ENCODE data around the gene TAOK1.

The TAOK1 gene

DNA sequence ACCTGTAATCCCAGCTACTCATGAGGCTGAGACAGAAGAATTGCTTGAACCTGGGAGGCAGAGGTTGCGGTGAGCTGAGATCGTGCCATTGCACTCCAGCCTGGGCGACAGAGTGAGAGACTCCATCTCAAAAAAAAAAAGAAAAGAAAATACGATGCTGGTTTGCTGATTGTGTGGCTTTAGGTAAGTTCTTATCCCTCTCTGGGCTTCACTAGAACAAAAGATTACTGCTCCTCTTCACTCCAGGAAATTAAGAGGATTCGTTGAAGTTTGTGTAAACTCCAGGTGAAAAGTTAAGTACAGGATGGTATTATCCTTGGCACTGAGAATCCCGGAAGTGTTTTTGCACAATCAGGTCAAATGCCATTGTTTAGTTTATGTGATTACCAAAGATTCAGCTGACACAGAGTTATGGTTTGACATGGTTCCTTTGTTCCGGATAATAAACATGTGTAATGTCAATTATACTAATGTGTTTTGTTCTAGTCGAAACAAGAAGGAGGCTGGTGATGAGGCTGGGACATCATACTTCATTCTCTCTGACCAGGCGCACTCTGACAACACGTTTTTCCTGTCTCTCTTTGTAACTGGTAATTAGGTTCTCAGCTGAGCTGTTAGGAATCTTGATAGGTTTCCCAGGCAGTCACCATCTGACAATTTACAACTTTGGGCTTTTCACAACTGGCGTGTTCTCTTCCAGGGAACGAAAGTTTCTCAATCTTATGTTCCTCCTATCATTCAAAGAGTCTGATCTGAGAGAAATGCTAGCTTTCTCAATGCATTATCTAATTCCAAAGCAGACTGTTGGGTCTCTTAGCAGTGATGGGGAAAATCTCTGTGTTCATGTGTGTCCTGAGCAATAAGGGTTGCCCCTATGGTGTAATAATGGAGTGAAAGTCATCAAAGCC lies 10.8 kb upstream of the TAOK1 start:
- DNase-seq = no peak

DNA sequence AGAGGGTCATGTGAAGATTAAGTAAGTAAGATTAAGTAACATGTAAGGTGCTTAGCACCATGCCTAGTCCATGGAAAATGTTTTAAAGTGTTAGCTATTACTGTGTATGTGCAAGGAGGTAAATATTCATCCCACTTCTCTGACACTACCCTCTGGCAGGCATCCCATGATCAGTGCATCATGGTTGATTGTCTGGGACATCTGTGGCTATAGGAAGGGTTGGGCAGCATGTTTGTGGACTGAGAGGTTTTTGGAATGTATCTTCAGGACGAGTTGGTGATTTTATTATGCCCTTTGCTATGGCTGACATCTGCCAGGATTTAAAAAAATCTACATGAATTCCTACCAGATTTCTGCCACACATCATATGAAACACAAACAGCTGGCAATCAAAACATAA lies 6.5 kb upstream of the TAOK1 start:
- DNase-seq = no peak

DNA sequence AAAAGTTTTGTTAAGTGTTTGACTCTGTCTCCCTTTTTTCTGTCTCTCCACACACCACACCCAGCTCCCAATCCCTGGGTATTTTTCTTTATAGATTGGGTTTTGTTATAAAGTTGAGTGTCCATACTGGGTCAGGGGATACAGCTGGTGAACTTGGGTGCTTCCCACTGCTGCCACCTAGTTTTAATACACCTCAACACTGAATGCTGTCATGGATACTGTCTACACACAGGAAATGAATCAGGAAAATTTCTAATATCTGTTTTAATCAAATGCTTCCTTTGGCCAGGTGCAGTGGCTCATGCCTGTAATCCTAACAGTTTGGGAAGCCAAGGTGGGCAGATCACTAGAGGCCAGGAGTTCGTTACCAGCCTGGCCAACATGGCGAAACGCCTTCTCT lies 5.3 kb upstream of the TAOK1 start:
- no peak for DNase-seq

DNA sequence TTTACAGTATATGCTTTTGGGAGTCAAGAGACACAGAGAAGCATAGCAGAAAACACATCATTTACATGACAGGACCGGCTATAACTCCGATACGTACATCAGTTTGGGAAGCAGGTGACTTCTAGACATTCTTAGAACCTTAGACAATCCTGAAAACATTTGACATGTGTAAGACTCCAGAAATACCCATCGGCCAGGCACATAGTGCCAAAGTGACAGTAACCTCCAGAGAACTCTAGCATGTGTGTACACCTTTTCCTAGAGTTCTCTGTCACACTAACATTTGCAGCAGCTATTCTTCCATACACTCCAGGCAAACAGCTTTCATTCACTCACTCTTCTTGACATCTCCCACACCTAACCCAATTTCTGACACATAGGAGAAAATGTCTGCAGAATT lies 3.4 kb upstream of the TAOK1 start:
- DNase-seq = no peak

DNA sequence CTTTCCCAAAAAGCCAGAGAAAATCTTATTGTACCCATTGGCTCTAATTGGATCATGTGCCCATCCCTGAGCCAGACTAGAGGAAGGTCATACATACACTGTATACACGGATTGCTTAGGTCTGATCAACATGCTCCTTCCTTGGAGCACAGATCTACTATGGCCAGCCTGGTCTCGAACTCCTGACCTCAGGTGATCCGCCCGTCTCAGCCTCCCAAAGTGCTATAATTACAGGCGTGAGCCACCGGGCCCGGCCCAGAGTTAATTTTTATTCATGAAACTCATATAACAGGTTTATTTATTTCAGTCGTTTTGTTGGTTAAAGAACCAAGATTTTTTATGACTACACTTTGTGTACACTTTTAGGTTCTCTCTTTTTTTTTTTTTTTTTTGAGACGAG lies 1.2 kb upstream of the TAOK1 start:
- DNase-seq = no peak

DNA sequence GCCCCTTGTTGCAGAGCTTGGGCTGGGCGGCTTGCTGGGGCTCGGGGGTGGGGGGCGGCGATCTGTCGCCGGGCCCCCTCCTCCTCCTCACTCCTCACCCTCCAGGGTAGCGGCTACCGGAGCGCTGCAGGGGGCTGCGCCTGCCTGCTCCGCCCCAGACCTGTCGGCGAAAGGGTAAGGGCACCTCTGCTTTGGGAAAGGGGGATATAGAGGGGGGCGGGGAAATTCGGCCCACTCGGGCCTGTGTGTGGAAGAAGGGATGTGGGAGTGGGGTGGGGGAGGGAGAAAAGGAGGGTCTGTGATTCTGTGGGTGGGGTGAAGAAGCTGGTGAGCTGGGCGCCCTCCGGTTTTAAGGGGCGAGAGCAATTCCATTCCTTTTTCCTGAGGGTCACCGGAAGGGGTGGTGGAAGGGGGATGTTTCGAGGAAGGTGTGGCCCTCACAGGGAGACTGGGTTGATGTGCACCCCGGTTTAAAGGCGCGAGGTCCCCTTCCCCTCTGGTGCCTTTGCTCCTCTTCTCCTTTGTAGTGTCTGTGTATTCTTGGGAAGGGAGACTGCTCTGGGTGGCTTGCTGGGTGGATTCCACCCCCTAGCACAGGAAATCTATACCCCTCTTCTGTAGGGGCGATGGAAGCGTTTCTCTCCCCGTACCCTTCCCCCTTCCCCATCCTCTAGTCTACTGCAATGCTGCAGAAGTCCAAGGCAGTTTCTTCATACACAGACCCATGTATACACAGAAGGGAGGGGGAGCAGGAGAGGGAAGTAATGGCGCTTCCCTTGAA lies 878 bp downstream of the TAOK1 start:
- DNase-seq = no peak

DNA sequence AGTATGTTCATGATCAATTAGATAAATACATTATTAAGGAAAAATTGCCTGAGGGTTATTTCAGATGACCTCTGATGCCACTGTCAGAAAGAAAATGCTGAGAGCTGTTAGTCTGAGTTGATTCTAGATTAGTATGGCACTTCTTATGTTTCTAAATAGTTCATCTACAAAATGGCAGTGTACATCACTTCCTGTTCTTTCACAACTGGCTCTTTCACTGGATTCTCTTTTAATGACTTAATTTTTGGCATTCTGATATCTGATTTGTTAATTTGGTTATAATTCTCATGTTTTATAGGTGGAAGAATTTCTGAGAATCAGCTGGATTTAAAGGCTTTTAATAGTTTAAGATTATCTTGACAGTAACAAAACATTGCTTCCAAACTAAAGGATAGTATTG lies 3.3 kb downstream of the TAOK1 start:
- DNase-seq = no peak

DNA sequence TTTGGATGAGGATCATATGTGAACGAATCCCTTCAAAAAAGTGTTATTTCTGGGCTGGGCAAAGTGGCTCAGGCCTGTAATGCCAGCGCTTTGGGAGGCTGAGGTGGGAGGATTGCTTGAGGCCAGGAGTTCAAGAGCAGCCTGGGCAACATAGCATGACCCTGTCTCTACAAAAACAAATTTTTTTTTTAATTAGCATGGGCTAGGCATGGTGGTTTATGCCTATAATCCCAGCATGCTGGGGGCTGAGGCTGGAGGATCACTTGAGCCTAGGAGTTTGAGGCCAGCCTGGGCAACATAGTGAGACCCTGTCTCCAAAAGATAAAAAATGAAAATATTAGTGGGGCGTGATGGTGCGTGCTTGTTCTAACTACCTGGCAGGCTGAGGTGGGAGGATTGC lies 4.6 kb downstream of the TAOK1 start:
- DNase-seq = no peak

DNA sequence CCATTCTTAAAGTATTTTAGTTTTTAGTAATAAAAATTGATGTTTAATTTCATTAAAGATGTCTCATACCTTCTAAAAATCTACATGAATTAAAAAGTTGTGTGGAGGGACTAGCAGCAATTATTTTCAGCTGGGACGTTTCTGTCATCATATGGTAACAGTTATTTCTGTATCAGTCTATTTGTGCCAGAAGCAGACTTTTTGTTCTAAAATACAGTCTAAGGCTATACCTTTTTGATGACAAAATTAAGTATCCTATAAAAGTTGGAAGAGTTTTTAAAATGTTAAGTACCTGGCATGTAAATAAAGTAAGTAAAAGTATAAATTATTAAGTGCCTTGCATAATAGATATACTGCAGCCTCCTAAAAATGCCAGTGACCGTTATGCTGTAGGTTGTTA lies 5.9 kb downstream of the TAOK1 start:
- DNase-seq = no peak

DNA sequence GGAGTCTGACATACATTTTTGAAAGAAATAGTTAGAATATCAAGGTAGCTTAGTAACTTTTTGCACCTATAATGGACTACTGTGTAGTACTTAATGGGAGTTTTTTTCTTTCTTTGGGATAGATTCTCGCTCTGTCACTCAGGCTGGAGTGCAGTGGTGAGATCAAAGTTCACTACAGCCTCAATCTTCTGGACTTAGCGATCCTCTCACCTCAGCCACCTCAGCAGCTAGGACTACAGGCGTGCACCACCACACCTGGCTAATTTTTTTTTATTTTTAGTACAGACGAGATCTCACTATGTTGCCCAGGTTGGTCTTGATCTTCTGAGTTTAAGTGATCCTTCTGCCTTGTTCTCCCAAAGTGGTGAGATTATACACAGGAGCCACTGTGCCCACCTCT lies 9.5 kb downstream of the TAOK1 start:
- no peak for DNase-seq

DNA sequence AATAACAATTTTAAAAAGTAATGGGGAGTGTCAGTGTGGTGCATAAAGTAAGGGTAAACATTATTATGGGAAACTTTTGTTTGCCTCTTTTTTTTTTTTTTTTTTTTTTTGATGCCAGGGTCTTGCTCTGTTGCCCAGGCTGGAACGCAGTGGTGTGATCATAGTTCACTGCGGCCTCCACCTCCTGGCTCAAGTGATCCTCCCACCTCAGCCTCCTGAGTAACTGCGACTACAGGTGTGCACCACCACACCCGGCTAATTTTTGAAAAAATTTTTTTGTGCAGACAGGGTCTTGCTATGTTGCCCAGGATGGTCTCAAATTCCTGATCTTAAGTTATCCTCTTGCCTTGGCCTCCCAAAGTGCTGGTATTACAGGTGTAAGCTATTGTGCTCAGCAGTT lies 10.7 kb downstream of the TAOK1 start:
- DNase-seq = no peak

DNA sequence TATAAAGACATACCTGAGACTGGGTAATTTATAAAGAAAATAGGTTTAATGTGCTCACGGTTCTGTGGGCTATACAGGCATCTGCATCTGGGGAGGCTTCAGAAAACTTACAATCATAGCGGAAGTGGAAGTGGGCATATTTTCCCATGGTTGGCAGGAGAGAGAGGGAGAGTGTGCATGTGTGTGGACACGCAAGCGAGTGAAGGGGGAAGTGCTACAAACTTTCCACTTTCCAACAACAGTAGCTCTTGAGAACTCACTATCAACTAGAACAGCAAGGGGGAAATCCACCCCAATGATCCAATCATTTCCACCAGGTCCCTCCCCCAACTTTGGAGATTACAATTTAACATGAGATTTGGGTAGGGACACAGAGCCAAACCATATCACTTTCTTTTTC lies 11.1 kb downstream of the TAOK1 start:
- DNase-seq = no peak

DNA sequence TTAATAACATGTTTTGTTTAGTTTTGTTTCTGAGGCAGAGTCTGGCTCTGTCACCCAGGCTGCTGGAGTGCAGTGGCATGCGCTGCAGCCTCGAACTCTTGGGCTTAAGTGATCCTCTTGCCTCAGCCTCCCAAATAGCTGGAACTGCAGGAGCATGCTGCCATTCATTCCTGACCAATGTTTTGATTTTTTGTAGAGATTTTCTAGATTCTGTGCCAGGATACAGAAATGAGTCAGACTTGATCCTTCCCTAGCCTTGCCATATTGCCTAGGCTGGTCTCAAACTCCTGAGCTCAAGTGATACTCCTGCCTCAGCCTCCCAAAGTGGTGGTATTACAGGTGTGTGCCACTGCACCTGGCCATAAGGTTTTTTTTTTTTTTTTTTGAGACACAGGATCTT lies 17.7 kb downstream of the TAOK1 start:
- DNase-seq = no peak

DNA sequence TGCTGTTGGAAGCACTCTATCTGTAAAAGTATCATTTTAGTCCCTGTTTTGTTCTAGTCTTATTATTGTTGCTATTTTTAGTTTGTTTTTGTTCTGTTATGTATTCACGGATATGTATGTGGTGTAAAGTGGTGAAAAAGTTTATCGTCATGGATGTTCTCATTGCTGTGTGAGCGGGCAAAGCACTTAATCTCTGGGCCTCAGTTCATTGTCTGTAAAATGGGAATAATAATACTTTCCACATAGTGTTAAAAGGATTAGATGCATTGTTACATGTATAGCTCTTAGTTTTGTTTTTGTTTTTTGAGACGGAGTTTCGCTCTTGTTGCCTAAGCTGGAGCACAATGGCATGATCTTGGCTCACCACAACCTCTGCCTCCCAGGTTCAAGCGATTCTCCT lies 19.8 kb downstream of the TAOK1 start:
- DNase-seq = no peak

DNA sequence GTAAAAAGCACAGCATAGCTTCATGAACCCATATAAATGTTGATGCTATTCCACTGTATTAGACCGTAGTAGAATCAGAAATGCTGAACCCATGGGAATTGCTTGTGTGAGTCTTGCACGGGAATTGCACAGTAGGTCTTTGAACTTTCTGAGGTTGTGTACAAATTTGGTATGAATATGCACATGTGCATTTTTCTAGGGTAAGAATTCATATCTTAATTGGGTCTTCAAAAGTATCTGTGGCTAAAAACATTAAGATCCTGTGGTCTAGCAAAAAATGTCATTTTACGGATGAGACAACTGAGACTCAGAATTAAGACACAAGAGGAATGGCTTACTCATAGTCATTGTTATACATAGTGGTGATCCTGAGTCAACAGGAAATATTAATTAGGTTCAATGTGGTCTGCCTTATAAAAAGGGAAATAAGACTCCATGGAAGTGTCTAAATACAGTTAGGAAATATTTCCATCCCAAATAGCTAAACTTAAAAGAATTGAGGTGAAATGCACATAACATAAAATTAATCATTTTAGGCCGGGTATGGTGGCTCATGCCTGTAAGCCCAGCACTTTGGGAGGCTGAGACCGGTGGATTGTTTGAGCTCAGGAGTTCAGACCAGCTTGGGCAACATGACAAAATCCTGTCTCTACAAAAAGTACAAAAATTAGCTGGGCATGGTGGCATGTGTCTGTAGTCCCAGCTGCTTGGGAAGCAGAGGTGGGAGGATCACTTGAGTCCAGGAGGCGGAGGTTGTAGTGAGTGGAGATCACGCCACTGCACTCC lies 22.8 kb downstream of the TAOK1 start:
- DNase-seq = no peak

DNA sequence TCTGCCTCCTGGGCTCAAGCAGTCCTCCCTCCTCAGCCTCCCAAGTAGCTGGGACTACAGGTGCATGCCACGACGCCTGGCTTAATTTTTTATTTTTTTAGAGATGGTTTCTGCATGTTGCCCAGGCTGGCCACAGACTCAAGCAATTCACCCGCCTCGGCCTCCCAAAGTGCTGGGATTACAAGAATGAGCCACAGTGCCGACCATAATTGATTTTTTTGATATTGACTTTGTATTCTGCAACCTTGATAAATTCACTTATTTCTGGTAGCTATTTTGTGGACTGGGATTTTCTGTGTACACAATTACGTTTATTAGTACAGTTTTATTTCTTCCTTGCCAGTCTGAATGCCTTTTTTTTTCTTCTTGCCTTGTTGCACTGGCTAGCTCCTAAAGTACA lies 30.0 kb downstream of the TAOK1 start:
- DNase-seq = no peak

DNA sequence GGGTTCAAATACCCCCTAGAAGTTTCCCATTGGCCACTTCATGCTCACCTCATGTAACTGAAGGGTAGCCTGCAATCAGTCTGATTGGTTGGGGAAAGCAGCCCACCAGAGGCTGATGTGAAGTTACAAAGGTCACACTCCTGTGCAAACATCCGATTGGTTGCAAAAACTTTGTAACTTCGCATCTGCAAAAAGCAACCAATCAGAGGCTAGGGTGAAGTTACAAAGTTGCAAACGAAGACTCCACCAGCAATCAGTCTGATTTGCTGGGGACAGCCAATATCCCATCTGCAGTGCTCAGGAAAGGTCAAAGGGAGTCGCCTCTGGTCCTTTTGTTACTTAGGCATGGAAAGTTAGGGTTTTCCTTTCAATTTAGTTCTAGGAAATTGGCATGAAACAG lies 40.1 kb downstream of the TAOK1 start:
- DNase-seq = no peak

DNA sequence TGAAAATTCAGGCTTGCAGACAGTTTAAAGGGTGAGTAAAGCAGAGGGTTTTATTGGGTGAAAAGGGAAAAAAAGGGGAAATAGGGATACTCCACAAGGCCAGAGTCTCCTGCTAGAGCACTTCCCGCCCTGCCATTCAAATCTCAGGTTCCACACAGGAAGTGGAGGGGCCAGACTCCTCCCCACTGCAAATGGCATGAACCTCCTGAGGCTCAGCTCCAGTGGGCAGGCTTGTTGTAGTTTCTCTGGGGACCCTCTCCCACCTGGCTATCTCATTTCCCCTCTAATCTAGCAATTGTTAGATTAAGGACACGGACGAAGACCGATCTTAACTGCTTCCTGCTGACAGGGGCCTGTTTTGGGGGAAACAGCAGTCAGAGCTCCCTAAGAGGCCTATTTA lies 43.4 kb downstream of the TAOK1 start:
- DNase-seq = no peak

DNA sequence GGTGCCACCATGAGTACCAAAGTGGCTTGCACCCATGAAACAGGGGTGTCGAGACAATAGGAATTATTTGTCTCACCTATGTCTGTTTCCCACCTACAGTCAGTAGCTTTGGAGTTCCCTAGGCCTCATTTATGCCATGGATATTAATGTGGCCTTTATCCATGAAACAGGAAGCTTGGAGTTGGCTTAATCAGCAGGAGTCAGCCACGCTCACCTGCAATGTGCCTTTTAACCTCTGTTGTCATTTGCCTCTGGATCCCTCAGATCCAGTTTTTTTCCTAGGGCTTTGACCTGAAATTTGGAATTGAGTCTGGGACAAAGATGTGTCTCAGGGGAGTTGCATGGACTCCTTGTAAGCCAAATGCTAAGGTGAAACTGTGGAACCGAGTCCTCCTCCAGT lies 44.4 kb downstream of the TAOK1 start:
- DNase-seq = no peak

DNA sequence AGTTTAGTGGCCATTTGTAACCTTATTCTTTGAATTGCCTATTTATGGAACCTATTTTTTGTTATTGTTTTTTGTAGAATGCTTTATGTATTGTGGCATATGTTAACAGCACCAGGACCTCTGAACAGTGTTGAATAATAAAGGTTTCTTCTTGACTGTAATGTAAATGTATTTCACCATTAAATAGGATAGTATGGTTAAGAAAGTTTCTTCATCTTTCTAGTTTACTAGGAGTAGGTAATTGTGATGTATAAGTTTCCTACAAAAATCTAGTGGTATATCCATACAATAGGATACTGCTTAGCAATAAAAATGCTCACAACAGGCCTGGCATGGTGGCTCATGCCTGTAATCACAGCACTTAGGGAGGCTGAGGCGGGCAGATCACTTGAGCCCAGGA lies 52.3 kb downstream of the TAOK1 start:
- DNase-seq = no peak

DNA sequence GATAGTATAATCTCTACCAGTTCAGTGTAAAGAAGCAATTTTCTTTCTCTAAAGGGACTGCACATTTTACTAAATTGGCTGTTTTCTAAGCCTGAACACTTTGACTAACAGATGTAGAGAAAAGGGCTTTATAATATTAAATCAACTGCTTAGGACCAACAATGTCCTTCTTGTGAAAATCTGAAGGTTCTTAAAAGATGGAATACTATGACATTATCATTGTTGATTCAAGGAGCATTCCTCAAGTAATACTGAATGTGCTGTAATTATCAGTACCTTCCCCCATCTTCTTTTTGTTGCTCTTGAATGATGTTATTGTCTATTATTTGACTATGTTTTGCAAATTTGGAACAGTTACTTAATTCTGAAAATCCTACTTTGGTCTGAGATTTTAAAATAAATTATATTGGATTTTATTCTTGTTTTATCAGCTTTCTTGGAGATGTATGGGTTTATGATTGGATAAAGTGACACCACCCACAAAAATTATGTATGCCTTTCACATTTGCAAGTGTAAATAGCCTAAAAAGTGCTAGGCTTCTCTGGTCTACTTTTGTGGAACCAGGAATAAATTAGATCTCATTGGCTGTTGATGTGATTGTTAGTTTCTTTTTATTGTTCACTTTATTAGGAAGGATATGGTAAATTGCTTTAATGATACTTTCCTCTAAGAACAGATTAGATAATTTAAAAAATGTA lies 53.0 kb downstream of the TAOK1 start:
- DNase-seq = no peak

DNA sequence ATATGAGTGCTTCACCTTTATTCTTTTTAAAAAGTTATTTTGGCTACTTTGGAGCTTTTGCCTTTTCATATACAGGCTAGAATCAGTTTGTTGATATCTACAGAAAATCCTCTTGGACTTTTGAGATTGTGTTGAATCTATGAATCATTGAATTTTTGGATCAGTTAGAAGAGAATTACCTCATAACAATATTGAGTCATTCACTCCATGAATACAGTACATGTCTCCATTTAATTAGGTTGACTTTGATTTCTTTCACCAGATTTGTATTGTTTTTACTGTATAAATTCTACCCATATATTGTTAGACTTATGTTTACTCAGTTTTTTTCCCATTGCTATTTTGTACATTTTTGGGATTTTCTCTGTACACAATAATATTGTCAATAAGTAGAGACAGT lies 54.4 kb downstream of the TAOK1 start:
- no peak for DNase-seq

DNA sequence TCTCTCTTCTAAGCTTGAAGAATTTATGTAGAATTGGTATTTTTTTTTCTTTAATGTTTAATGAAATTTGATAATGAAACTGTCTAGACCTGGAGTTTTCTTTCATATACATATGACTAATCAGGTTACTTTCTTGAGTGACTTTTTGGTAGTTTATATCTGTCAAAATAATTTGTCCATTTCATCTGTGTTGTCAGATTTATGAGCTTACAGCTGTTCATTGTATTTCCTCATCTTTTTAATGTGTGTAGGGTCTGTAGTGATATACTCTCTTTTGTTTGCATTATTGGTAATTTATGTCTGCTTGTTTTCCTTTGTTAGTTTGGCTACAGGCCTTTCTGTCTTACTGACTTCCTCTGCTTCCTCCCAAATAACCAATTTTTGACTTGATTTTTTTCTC lies 55.7 kb downstream of the TAOK1 start:
- no peak for DNase-seq

Measured in activated gamma-delta T cell (primary cell).